Measurements from ENCODE around the gene BCKDHB.

The BCKDHB gene

GRCh38 chr6:80314531-80314930 is 208.1 kb downstream of the BCKDHB start:
- TF ChIP-seq EGR1 (IDR thresholded peaks at IDR 0.05) (no peak), RAD21 (IDR thresholded peaks at IDR 0.05; ENCODE audit: low read depth) (no peak), TAF1 (IDR thresholded peaks at IDR 0.05; ENCODE audit: low read depth) (no peak), ZBTB7A (IDR thresholded peaks at IDR 0.05; ENCODE audit: low read depth) (no peak), YY1 (IDR thresholded peaks at IDR 0.05; ENCODE audit: low read depth) (no peak), CREB1 (IDR thresholded peaks at IDR 0.05; ENCODE audit: low read depth) (no peak), FOXM1 (IDR thresholded peaks at IDR 0.05; ENCODE audit: borderline replicate concordance, low read depth) (no peak), TEAD4 (IDR thresholded peaks at IDR 0.05) (no peak)
- TF ChIP-seq, protein P1, sequence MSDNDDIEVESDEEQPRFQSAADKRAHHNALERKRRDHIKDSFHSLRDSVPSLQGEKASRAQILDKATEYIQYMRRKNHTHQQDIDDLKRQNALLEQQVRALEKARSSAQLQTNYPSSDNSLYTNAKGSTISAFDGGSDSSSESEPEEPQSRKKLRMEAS (IDR thresholded peaks at IDR 0.05) = no peak
- TF ChIP-seq, protein P2, sequence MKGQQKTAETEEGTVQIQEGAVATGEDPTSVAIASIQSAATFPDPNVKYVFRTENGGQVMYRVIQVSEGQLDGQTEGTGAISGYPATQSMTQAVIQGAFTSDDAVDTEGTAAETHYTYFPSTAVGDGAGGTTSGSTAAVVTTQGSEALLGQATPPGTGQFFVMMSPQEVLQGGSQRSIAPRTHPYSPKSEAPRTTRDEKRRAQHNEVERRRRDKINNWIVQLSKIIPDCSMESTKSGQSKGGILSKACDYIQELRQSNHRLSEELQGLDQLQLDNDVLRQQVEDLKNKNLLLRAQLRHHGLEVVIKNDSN (IDR thresholded peaks at IDR 0.05) = no peak

DNA sequence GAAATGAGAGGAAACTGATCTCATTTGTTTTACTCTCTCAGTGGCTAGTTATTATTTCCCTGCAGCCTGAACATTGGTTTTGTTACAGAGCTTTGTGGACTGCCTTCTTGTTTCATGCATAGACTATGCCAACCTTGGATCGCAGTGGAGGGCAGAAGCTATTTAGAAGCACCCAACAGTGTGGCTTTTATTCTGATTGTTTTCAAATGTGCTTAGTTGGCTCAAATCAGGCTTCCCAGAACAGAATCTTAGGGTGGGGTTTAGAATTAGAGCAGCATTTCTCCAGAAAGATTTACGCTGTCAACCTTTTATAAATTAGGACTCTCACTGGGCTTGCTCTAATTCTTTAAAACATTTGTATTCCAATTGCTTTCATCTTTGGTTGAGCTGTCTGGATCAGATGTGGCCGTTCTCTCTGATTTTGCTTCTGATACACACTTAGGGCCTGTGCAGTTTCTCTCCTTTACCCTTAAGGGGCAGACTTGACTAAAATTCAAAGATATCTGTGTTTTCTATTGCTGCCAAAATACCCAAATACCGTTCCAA is 210.3 kb downstream of the BCKDHB start:
- TF ChIP-seq REST (IDR thresholded peaks at IDR 0.05; ENCODE audit: low read depth) = no peak
- TF ChIP-seq FOXM1 (IDR thresholded peaks at IDR 0.05; ENCODE audit: borderline replicate concordance, low read depth) = no peak

- no peak for TF ChIP-seq EGR1 (IDR thresholded peaks at IDR 0.05)
- TF ChIP-seq REST (IDR thresholded peaks at IDR 0.05; ENCODE audit: low read depth) = no peak
- no peak for TF ChIP-seq RAD21 (IDR thresholded peaks at IDR 0.05; ENCODE audit: low read depth)
- no peak for TF ChIP-seq YY1 (IDR thresholded peaks at IDR 0.05; ENCODE audit: low read depth)
- TF ChIP-seq, protein P2 (IDR thresholded peaks at IDR 0.05) = no peak
- no peak for TF ChIP-seq EP300 (IDR thresholded peaks at IDR 0.05; ENCODE audit: borderline replicate concordance)
- TF ChIP-seq TAF1 (IDR thresholded peaks at IDR 0.05; ENCODE audit: low read depth) = no peak
- no peak for TF ChIP-seq TCF12 (IDR thresholded peaks at IDR 0.05; ENCODE audit: low read depth)
- TF ChIP-seq ZBTB7A (IDR thresholded peaks at IDR 0.05; ENCODE audit: low read depth) = no peak
- TF ChIP-seq FOXM1 (IDR thresholded peaks at IDR 0.05; ENCODE audit: borderline replicate concordance, low read depth) = no peak
Measured at GRCh38 chr6:80319196-80319595, 212.7 kb downstream of the BCKDHB start.

DNA sequence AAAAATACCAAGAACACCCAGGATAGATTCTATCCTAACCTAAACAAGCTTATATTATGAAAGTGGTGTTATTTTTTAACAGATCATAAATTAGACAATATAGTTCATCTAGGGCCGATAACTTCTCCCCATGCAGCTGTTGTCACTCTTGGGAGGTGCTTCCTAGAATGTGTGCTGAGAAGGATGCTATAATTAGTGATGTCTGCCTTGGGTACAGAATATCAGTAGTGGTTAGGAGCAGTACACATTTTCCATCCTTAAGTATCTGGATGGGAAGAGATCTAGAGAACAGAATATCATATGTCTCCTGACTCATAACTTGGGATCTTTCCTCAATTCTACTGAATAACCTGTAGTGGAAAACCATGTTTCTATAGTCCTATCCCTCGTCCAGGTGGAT is 214.5 kb downstream of the BCKDHB start:
- TF ChIP-seq, protein P2 (IDR thresholded peaks at IDR 0.05) = no peak
- TF ChIP-seq ZBTB7A (IDR thresholded peaks at IDR 0.05; ENCODE audit: low read depth) = no peak
- TF ChIP-seq RAD21 (IDR thresholded peaks at IDR 0.05; ENCODE audit: low read depth) = no peak
- TF ChIP-seq NFIC (IDR thresholded peaks at IDR 0.05) = no peak
- no peak for TF ChIP-seq EP300 (IDR thresholded peaks at IDR 0.05; ENCODE audit: borderline replicate concordance)
- TF ChIP-seq EGR1 (IDR thresholded peaks at IDR 0.05) = no peak
- no peak for TF ChIP-seq REST (IDR thresholded peaks at IDR 0.05; ENCODE audit: low read depth)
- no peak for TF ChIP-seq FOXM1 (IDR thresholded peaks at IDR 0.05; ENCODE audit: borderline replicate concordance, low read depth)
- TF ChIP-seq CREB1 (IDR thresholded peaks at IDR 0.05; ENCODE audit: low read depth) = no peak
- TF ChIP-seq, protein P1 (IDR thresholded peaks at IDR 0.05) = no peak
- TF ChIP-seq TCF12 (IDR thresholded peaks at IDR 0.05; ENCODE audit: low read depth) = no peak

All from Ishikawa (cell line).